OCI-LY7 (cell line): Measurements from ENCODE around the gene NES.

ENCODE experiments used
- CTCF ChIP-seq: fragments of 200-600 bp; sonication (generic); conservative IDR thresholded peaks from 2 replicates; pipeline ENCODE4 v1.5.1; 2014; ENCODE audit warnings: mild to moderate bottlenecking, antibody characterized with exemption, low read length, moderate library complexity, mixed read lengths
- EZH2phosphoT487 ChIP-seq: fragments of 200-600 bp; sonication (generic); IDR thresholded peaks from 2 replicates; pipeline ENCODE4 v1.6.1; 2018; ENCODE audit warnings: low read depth, borderline replicate concordance, mild to moderate bottlenecking, mixed run types, antibody characterized with exemption, low read length, moderate library complexity, mixed read lengths

GRCh38 chr1:156696755-156697154, 19.5 kb upstream of the NES start:
- TF ChIP-seq CTCF = no peak
- TF ChIP-seq EZH2phosphoT487 = no peak
